Neural cell (in vitro differentiated cells): ENCODE results near the gene GRIK3. TPM values are rescaled to one million over a fixed set of nuclear protein-coding genes. Genes with fewer than 3 reads are reported as not detected.

ENCODE experiments used
- H2AFZ ChIP-seq: fragments of 200-600, 300-800 bp; sonication (generic), shearing (Covaris generic); 2 replicates; pipeline ENCODE4 v1.6.0; 2014; ENCODE audit warnings: low read depth, mild to moderate bottlenecking, antibody characterized with exemption, low read length, moderate library complexity
- H3F3A ChIP-seq: fragments of 200-600 bp; shearing (Covaris generic); 2 replicates; pipeline ENCODE4 v1.6.1; 2016; ENCODE audit warnings: mild to moderate bottlenecking, moderate library complexity, mixed read lengths, antibody characterized with exemption, low read length; ENCODE audit not compliant: insufficient read depth, poor library complexity, severe bottlenecking
- H3K27ac ChIP-seq: fragments of 200-600, 300-800 bp; sonication (generic), shearing (Covaris generic); 2 replicates; pipeline ENCODE4 v1.5.1; 2014; ENCODE audit warnings: mild to moderate bottlenecking, low read length, moderate library complexity
- H3K27me3 ChIP-seq: fragments of 300-800, 200-600 bp; sonication (generic), shearing (Covaris generic); 2 replicates; pipeline ENCODE4 v1.6.0; 2014; ENCODE audit warnings: mild to moderate bottlenecking, low read depth, low read length, moderate library complexity; ENCODE audit not compliant: insufficient read depth
- H3K36me3 ChIP-seq: fragments of 300-800, 200-600 bp; sonication (generic), shearing (Covaris generic); 2 replicates; pipeline ENCODE4 v1.5.1; 2014; ENCODE audit warnings: mild to moderate bottlenecking, antibody characterized with exemption, low read length, moderate library complexity; ENCODE audit not compliant: insufficient read depth
- H3K4me2 ChIP-seq: fragments of 300-800, 200-600 bp; sonication (generic), shearing (Covaris generic); 2 replicates; pipeline ENCODE4 v1.6.0; 2014; ENCODE audit warnings: mild to moderate bottlenecking, low read length
- H3K4me3 ChIP-seq: fragments of 300-800, 200-600 bp; sonication (generic), shearing (Covaris generic); 2 replicates; pipeline ENCODE4 v1.5.1; 2014; ENCODE audit warnings: mild to moderate bottlenecking, low read length, moderate library complexity
- H3K79me2 ChIP-seq: fragments of 200-600 bp; shearing (Covaris generic); replicated peaks from 2 replicates; pipeline ENCODE4 v1.6.0; 2014; ENCODE audit warnings: mild to moderate bottlenecking, low read length, moderate library complexity; ENCODE audit not compliant: insufficient read depth
- H3K9ac ChIP-seq: fragments of 300-800, 200-600 bp; sonication (generic), shearing (Covaris generic); 2 replicates; pipeline ENCODE4 v1.6.1; 2016; ENCODE audit warnings: mild to moderate bottlenecking, low read length, mixed read lengths
- H3K9me2 ChIP-seq: fragments of 200-600 bp; shearing (Covaris generic); 2 replicates; pipeline ENCODE4 v1.6.1; 2016; ENCODE audit warnings: mild to moderate bottlenecking, low read length, mixed read lengths; ENCODE audit not compliant: insufficient read depth
- H3K9me3 ChIP-seq: fragments of 200-600, 300-800 bp; sonication (generic), shearing (Covaris generic); 2 replicates; pipeline ENCODE4 v1.6.1; 2016; ENCODE audit warnings: mild to moderate bottlenecking, mixed run types, low read length, moderate library complexity, mixed read lengths
- H4K20me1 ChIP-seq: fragments of 200-600 bp; shearing (Covaris generic); 2 replicates; pipeline ENCODE4 v1.6.1; 2016; ENCODE audit warnings: mild to moderate bottlenecking, mixed run types; ENCODE audit not compliant: insufficient read depth
- CTCF ChIP-seq: fragments of 450-650 bp; IDR thresholded peaks from 2 replicates; pipeline ENCODE4 v1.5.1; 2014; ENCODE audit warnings: antibody characterized with exemption, mild to moderate bottlenecking, moderate library complexity; ENCODE audit not compliant: poor library complexity, severe bottlenecking
- EP300 ChIP-seq: fragments of 450-650 bp; conservative IDR thresholded peaks from 2 replicates; pipeline ENCODE4 v1.6.1; 2014; ENCODE audit warnings: antibody characterized with exemption, mild to moderate bottlenecking, moderate library complexity; ENCODE audit not compliant: poor library complexity, severe bottlenecking
- EZH2 ChIP-seq: fragments of 200-600, 300-800 bp; shearing (Covaris generic), sonication (generic); IDR thresholded peaks from 2 replicates; pipeline ENCODE4 v1.6.1; 2014; ENCODE audit warnings: antibody characterized with exemption, low read length, borderline replicate concordance, mild to moderate bottlenecking; ENCODE audit not compliant: insufficient read depth, poor library complexity, severe bottlenecking
- MXI1 ChIP-seq: fragments of 450-650 bp; conservative IDR thresholded peaks from 2 replicates; pipeline ENCODE4 v1.6.1; 2014; ENCODE audit warnings: antibody characterized with exemption, mild to moderate bottlenecking; ENCODE audit not compliant: poor library complexity, severe bottlenecking
- POLR2AphosphoS5 ChIP-seq: IDR thresholded peaks from 2 replicates; pipeline ENCODE4 v1.6.1; 2012
- RAD21 ChIP-seq: fragments of 450-650 bp; conservative IDR thresholded peaks from 2 replicates; pipeline ENCODE4 v1.6.1; 2014; ENCODE audit warnings: antibody characterized with exemption, mild to moderate bottlenecking, moderate library complexity
- REST ChIP-seq: IDR thresholded peaks from 2 replicates; pipeline ENCODE4 v1.6.1; 2012; ENCODE audit warnings: borderline replicate concordance
- SMC3 ChIP-seq: fragments of 450-650 bp; conservative IDR thresholded peaks from 2 replicates; pipeline ENCODE4 v1.6.1; 2014; ENCODE audit warnings: antibody characterized with exemption, mild to moderate bottlenecking, moderate library complexity; ENCODE audit not compliant: poor library complexity
- TAF1 ChIP-seq: IDR thresholded peaks from 2 replicates; pipeline ENCODE4 v1.6.1; 2012; ENCODE audit warnings: low read depth
- polyA plus RNA-seq: library from polyadenylated mRNA; depleted of rRNA; stranded (reverse); fragments of >200 nt; gene quantifications from 2 replicates; pipeline ENCODE4 v1.2.3, GENCODE V29; 2014

The GRIK3 gene
- polyA plus RNA-seq, 1 donor from 2014 or later: 5.0 TPM

- H3K9ac ChIP-seq: no peak overlapping the region
- H4K20me1 ChIP-seq: no peaks in the 10 kb centered on the region
- H3K4me2 ChIP-seq: no peak overlapping the region
These were observed 47.0 kb downstream of the GRIK3 start for GRCh38 chr1:36987276-36987675.

GRCh38 chr1:36986241-36986985 lies 47.9 kb downstream of the GRIK3 start:
- H3K9me2 ChIP-seq: no peaks in the 10 kb centered on the region
- H3K36me3 ChIP-seq: no peaks in the 10 kb centered on the region
- H2AFZ ChIP-seq: no peak overlapping the region
- no peak overlapping the region for H3K4me3 ChIP-seq
- H3K27ac ChIP-seq: no peak overlapping the region
- no peaks in the 10 kb centered on the region for H3F3A ChIP-seq
- no peak overlapping the region for H3K4me2 ChIP-seq
- H3K27me3 ChIP-seq: no peaks in the 10 kb centered on the region
- H4K20me1 ChIP-seq: no peaks in the 10 kb centered on the region
- H3K9ac ChIP-seq: no peak overlapping the region
- H3K9me3 ChIP-seq: no peaks in the 10 kb centered on the region
- H3K79me2 ChIP-seq: no peaks in the 10 kb centered on the region
- TF ChIP-seq EP300: no peak
- no peak for TF ChIP-seq RAD21
- no peak for TF ChIP-seq POLR2AphosphoS5
- no peak for TF ChIP-seq REST
- TF ChIP-seq CTCF: no peak

More at GRCh38 chr1:36987276-36987675, 47.0 kb downstream of the GRIK3 start:
- Histone ChIP-seq H2AFZ (no peak overlapping the region), H3K79me2 (no peaks in the 10 kb centered on the region), H3K9me2 (no peaks in the 10 kb centered on the region), H3K9me3 (no peaks in the 10 kb centered on the region), H3K4me3 (no peak overlapping the region), H3K36me3 (no peaks in the 10 kb centered on the region), H3K27ac (no peak overlapping the region), H3F3A (no peaks in the 10 kb centered on the region), H3K27me3 (no peaks in the 10 kb centered on the region)
- TF ChIP-seq TAF1: no peak
- no peak for TF ChIP-seq REST
- no peak for TF ChIP-seq CTCF
- TF ChIP-seq EP300: no peak
- TF ChIP-seq MXI1: no peak
- TF ChIP-seq POLR2AphosphoS5: no peak
- no peak for TF ChIP-seq RAD21
- no peak for TF ChIP-seq SMC3
- TF ChIP-seq EZH2: no peak
